Uterine smooth muscle cell (primary cell): ENCODE measurements around the gene MICALL1. TPM values are rescaled to one million over a fixed set of nuclear protein-coding genes. Genes with fewer than 3 reads are reported as not detected.

Source experiments
- total RNA-seq: library from RNA; depleted of rRNA; stranded (reverse); fragments of >200 nt; gene quantifications from 2 replicates; pipeline ENCODE4 v1.2.3, GENCODE V29; 2014

Gene MICALL1, protein sequence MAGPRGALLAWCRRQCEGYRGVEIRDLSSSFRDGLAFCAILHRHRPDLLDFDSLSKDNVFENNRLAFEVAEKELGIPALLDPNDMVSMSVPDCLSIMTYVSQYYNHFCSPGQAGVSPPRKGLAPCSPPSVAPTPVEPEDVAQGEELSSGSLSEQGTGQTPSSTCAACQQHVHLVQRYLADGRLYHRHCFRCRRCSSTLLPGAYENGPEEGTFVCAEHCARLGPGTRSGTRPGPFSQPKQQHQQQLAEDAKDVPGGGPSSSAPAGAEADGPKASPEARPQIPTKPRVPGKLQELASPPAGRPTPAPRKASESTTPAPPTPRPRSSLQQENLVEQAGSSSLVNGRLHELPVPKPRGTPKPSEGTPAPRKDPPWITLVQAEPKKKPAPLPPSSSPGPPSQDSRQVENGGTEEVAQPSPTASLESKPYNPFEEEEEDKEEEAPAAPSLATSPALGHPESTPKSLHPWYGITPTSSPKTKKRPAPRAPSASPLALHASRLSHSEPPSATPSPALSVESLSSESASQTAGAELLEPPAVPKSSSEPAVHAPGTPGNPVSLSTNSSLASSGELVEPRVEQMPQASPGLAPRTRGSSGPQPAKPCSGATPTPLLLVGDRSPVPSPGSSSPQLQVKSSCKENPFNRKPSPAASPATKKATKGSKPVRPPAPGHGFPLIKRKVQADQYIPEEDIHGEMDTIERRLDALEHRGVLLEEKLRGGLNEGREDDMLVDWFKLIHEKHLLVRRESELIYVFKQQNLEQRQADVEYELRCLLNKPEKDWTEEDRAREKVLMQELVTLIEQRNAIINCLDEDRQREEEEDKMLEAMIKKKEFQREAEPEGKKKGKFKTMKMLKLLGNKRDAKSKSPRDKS
- total RNA-seq: 37.2 and 38.0 TPM in 2 replicates

DNA sequence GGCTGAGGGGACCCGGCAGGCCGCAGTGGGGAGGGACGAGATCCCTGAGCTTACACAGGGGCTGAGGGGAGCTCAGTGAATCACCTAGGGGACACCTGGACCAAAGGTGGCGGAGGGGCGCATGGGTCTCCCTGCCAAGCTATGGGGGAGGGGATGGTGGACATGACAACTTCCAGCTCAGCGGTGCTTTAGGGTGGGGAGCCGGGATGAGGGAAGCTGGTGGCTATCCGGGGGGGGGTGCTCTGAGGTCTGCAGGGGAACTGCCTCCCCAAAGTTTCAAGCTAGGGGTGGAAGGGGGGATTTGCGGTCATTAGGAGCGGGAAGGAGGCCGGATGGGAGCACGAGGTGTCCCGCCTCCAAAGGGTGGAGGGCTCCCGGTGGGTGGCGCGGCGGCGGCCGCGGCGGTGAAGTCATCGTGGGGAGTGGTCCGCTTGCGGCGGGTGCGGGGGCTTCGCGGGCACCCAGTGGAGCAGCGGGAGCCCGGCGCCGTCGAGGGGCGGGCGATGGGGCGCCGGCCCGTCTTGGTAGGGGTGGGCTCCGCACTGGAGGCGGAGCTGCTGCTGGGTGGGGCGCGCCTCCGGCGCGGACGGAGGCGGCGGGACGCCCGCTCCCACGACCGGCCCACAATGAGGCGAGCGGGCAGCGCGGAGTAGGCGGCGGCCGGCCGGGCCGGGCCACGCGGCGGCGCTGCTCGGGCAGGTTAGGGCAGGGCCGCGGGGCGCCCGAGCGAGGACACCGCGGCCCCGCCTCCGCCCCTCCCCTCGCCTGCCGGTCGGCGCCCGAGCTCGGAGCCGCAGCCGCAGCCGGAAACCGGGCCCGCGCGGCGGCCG is at the start of gene MICALL1:
TSS of gene MICALL1 (plus strand) at position 764 of the 830 bp plus-strand sequence. CDS start 126 bp downstream, outside the sequence.

DNA sequence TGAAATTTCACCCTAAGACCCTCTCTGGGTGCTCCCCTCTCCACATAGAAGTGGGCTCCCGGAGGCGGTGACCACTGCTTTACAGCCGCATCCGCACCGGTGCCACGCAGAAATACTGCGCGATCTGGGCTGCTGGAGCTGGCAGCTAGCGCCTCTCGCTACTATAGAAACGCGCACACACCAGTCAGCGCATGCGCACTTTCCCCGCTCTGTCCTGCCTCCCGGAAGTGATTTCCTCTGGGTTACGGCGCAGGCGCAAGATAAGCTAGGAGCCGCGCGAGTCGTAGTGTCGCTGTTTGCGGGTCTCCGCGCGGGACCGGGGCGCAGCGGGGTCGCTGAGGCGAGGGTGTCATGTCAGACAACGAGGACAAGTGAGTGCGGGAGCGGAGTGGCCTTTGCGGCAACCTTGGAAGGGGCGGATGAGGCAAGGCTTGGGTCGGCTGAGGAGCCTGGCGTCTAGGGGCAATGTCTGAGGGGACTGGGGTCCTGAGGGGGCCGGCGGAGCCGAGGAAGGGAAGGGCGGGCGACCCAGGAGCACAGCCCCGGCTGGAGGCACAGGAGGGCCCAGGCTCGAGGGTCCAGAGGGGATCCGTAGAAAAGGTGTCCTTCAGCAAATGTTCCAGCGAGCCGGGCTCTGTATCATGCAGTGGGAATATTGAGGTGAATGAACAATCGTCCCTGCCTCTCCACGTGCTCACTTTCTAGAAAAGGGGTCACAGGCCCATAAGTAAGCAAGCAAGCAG is 47.5 kb downstream of the MICALL1 start, which contains the start of the genes C22orf23 and POLR2F:
TSS of gene C22orf23 (minus strand) at position 165 of the 743 bp plus-strand sequence. CDS start 452 bp downstream, outside the sequence.
TSS of gene POLR2F (plus strand) at position 263 of the 743 bp plus-strand sequence. CDS start at position 352, 89 bp downstream.

DNA sequence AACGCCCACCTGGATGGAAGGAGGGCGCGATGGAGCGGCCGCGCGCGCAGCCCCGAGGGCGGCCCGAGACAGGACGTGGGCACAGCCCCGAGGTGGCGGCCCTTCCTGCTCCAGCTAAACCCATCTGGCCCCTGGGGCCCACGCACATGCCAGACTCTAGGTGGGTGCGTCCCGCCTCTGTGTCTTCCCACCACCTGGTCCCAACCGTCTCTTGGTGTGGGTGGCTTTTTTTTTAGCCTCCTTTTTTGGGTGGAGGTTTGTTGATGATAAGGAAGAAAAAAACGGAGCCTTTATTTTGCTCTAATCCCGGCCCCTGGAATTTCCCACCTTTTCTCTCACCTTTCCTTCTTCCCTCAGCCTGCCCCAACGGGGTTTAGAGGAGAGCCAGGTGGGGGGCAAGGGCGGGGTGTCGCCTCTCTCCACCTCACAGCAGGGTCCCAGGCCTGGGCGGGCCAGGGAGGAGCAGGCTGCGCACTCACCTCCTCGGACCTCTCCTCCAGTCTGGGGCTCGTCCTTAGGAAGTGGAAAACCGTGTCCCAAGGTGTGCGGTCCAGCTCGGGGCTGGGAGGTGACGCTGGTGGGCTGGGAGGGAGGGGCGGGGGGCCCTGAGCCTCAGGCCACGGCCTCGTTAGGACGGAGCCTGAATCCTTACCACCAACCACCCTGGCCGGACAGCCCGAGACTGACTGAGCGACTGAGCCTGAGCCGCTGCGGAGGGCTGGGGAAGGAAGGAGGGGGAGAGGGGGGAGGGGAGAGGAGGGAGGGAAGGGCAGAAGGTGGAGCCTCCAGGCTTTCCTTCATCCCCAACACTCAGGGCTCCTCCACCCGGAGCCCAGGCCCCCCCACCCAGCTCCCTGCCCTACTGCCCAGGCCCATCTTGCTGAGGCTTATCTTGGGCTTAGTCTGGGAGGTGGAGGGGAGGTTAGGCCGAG is 78.0 kb downstream of the MICALL1 start, which contains the start of gene SOX10:
TSS of gene SOX10 (minus strand) at position 696 of the 932 bp plus-strand sequence. CDS start 771 bp downstream, outside the sequence.

Other genes starting within 250 kb of the MICALL1 start
- 6.4 and 13.8 TPM in 2 replicates for gene PDXP, start 247.6 kb upstream of the MICALL1 start, total RNA-seq
- gene LGALS1, start 230.7 kb upstream of the MICALL1 start, total RNA-seq: 8,521 and 11,768 TPM in 2 replicates
- gene NOL12, start 220.0 kb upstream of the MICALL1 start, total RNA-seq: 31.1 and 42.5 TPM in 2 replicates
- gene TRIOBP, start 209.2 kb upstream of the MICALL1 start, total RNA-seq: 192 and 230 TPM in 2 replicates
- 28.2 and 30.2 TPM in 2 replicates for gene GCAT, start 98.4 kb upstream of the MICALL1 start, total RNA-seq
- not detected in 2 replicates for gene GALR3, start 82.9 kb upstream of the MICALL1 start, total RNA-seq
- 28.9 and 41.1 TPM in 2 replicates for gene ANKRD54, start 62.0 kb upstream of the MICALL1 start, total RNA-seq
- 290 and 298 TPM in 2 replicates for gene EIF3L, start 56.9 kb upstream of the MICALL1 start, total RNA-seq
- 0.33 and 0.62 TPM in 2 replicates for gene C22orf23, start 47.3 kb downstream of the MICALL1 start, total RNA-seq
- 34.7 and 51.5 TPM in 2 replicates for gene POLR2F, start 47.4 kb downstream of the MICALL1 start, total RNA-seq
- not detected in 2 replicates for gene SOX10, start 78.3 kb downstream of the MICALL1 start, total RNA-seq
- 6.5 and 12.2 TPM in 2 replicates for gene PICK1, start 151.1 kb downstream of the MICALL1 start, total RNA-seq
- gene SLC16A8, start 177.9 kb downstream of the MICALL1 start, total RNA-seq: 0.25 TPM in 1 of 2 replicates, not detected in the other
- 5.1 and 7.2 TPM in 2 replicates for gene BAIAP2L2, start 204.4 kb downstream of the MICALL1 start, total RNA-seq